Activated CD8-positive, alpha-beta T cell treated with anti-CD3 and anti-CD28 coated beads for 36 hours (primary cell): ENCODE data around the gene MAN2A2. TPM values are rescaled to one million over a fixed set of nuclear protein-coding genes. Genes with fewer than 3 reads are reported as not detected.

Source experiments
- ATAC-seq: fragments of 200-7000 bp; cut with Tn5 transposase; one replicate; pipeline ENCODE4 v1.10.0; 2021; ENCODE audit warnings: mild to moderate bottlenecking, moderate library complexity
- CTCF ChIA-PET: fragments of 350-600 bp; sonication (Branson Sonifier 250); formaldehyde crosslinking; loops from one replicate; lab custom pipeline; 2021; ENCODE audit warnings: antibody characterized with exemption; lab: Charles Lee
- POLR2A ChIA-PET: fragments of 350-600 bp; sonication (Branson Sonifier 250); formaldehyde crosslinking; loops from one replicate; lab custom pipeline; 2021; ENCODE audit warnings: antibody characterized with exemption; lab: Charles Lee
- DNase-seq: peaks from one replicate; pipeline ENCODE4 v3.0.0-alpha.2; 2020
- H3K27ac Mint-ChIP-seq: one replicate; pipeline ENCODE4 v1.8.0; 2021; ENCODE audit warnings: mild to moderate bottlenecking, mixed read lengths
- H3K27me3 Mint-ChIP-seq: one replicate; pipeline ENCODE4 v1.8.0; 2021; ENCODE audit warnings: mixed read lengths
- H3K36me3 Mint-ChIP-seq: one replicate; pipeline ENCODE4 v1.8.0; 2021; ENCODE audit warnings: low read depth, mixed read lengths
- H3K4me1 Mint-ChIP-seq: one replicate; pipeline ENCODE4 v1.8.0; 2021; ENCODE audit warnings: low read depth, mixed read lengths
- H3K4me3 Mint-ChIP-seq: one replicate; pipeline ENCODE4 v1.8.0; 2021; ENCODE audit warnings: mild to moderate bottlenecking, moderate library complexity, mixed read lengths
- H3K9me3 Mint-ChIP-seq: one replicate; pipeline ENCODE4 v1.8.0; 2021; ENCODE audit warnings: mixed read lengths
- intact Hi-C: fragments of 100-400 bp; cut with micrococcal nuclease; formaldehyde crosslinking; loops from one replicate; pipeline ENCODE4 v1.10.0; 2022
- total RNA-seq, 2 experiments: library from RNA; stranded (reverse); gene quantifications; one replicate each; pipeline ENCODE4 v1.2.3, GENCODE V29; 2021
- TF ChIP-seq, protein P1 (sequence below): fragments of 200-600 bp; IDR thresholded peaks from one replicate; pipeline ENCODE4 v1.8.0; 2022; ENCODE audit warnings: antibody characterized with exemption, mild to moderate bottlenecking

MAN2A2 gene
- total RNA-seq, 2 experiments from 2014 or later = 85.0 to 87.7 TPM

DNA sequence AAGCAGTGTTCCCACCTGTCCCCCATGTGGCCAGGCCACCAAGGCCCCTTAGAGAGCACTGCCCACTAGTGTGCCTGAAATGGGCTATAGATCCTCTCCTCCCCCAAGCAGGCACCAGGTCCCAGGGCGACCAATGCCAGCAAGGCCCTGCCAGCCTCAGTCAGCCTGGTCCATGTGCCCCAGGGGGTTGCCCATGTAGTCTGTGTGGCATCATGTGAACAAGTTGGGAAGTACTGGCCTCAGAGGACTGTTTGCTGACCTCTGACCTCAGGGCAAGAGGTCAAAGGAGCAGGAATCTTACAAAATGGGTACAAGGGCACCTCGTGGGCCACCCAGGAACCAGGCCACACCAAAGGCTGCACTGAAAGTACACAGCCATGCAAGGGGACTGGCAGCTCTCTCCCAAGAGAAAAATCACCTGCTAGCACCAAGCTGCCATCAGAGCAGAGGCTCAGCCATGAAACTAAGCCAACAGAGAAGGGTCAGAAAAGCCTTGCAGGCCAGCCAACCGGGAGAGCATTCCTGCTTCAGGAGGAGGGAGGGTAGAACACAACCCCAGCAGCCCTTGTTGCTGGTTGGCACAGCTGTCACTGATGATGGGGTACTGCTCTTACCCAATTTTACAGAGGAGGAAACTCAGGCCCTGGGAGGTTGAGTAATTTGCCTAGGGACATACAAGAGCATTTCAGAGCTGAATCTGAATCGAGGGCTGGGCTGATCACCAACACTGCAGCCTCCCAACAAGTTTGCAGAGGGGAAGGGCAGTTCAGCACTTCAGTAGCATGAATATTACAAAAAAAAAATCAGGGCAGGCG lies 39.9 kb upstream of the MAN2A2 start:
- ATAC-seq (no peak), DNase-seq (peak; percentile 1)
- Mint-ChIP-seq H3K9me3 (no peaks in the 10 kb centered on the region), H3K36me3 (no peaks in the 10 kb centered on the region), H3K4me3 (no peak overlapping the region), H3K4me1 (peaks cover 15% of the 10 kb centered on the region), H3K27ac (peak overlapping the region; percentile 69), H3K27me3 (peaks cover 1% of the 10 kb centered on the region)
- ChIA-PET CTCF (interaction anchor here (1.2 to 1.8 kb wide), 3 partner anchors 13 to 45 kb away, joined by 3 to 5 read pairs (median 3); no protein-coding TSS in a partner anchor), POLR2A (interaction anchor here (1.0 kb wide), 1 partner anchor 10 kb away, joined by 3 read pairs; no protein-coding TSS in a partner anchor)
- intact Hi-C loops = no loop called here
- TF ChIP-seq, protein P1, sequence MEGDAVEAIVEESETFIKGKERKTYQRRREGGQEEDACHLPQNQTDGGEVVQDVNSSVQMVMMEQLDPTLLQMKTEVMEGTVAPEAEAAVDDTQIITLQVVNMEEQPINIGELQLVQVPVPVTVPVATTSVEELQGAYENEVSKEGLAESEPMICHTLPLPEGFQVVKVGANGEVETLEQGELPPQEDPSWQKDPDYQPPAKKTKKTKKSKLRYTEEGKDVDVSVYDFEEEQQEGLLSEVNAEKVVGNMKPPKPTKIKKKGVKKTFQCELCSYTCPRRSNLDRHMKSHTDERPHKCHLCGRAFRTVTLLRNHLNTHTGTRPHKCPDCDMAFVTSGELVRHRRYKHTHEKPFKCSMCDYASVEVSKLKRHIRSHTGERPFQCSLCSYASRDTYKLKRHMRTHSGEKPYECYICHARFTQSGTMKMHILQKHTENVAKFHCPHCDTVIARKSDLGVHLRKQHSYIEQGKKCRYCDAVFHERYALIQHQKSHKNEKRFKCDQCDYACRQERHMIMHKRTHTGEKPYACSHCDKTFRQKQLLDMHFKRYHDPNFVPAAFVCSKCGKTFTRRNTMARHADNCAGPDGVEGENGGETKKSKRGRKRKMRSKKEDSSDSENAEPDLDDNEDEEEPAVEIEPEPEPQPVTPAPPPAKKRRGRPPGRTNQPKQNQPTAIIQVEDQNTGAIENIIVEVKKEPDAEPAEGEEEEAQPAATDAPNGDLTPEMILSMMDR = no peak

DNA sequence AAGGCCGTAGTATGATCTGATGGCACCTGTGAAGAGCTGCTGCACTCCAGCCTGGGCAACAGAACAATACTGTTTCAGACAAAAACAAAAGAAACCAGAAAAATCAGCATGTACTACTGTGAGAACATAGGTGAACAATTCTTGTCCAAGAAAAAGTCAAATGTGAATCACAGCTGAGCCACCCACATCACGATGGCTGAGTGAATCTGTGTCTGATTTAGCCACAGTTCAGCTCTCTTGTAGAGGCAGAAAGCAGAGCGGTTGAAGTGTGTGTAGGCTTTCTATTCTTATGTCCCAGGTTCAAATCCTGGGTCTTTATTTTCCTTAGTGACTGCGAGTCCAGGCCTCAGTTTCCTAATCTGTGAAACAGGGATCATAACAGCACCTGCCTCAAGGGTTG lies 39.1 kb upstream of the MAN2A2 start:
- ChIA-PET CTCF (interaction anchor here (1.2 to 1.8 kb wide), 3 partner anchors 14 to 46 kb away, joined by 3 to 5 read pairs (median 3); no protein-coding TSS in a partner anchor), POLR2A (interaction anchor here (0.7 to 1.0 kb wide), 2 partner anchors 9 to 34 kb away, joined by 3 read pairs; no protein-coding TSS in a partner anchor)
- TF ChIP-seq, protein P1 = no peak
- Mint-ChIP-seq H3K4me3 (no peak overlapping the region), H3K9me3 (no peaks in the 10 kb centered on the region), H3K27ac (peak overlapping the region; percentile 69), H3K27me3 (peaks cover 1% of the 10 kb centered on the region), H3K4me1 (peaks cover 23% of the 10 kb centered on the region), H3K36me3 (no peaks in the 10 kb centered on the region)
- intact Hi-C loops = no loop called here
- DNase-seq (peak; percentile 65), ATAC-seq (peak; percentile 77)

DNA sequence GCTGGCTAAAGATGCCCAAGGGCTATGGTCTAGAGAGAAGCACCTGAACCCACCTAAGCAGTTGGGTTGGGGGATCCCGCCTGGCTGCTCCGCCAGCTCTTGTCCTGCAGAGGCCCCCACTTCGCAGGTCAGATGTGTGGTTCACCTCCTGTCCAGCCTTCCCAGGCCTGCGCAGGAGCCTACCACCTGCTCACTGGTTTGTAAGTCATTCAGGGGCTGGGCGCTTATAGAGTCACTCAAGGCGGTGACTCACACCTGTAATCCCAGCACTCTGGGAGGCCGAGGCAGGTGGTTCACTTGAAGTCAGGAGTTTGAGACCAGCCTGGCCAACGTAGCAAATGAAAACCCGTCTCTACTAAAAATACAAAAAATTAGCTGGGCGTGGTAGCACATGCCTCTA lies 38.6 kb upstream of the MAN2A2 start:
- ChIA-PET POLR2A (interaction anchor here (0.7 to 1.0 kb wide), 2 partner anchors 9 to 34 kb away, joined by 3 read pairs; no protein-coding TSS in a partner anchor), CTCF (interaction anchor here (1.4 to 1.8 kb wide), 2 partner anchors 14 to 21 kb away, joined by 3 to 5 read pairs; no protein-coding TSS in a partner anchor)
- DNase-seq = peak; percentile 22
- Mint-ChIP-seq H3K27me3 (peaks cover 1% of the 10 kb centered on the region), H3K4me3 (no peak overlapping the region), H3K27ac (no peak overlapping the region), H3K9me3 (no peaks in the 10 kb centered on the region), H3K4me1 (peaks cover 25% of the 10 kb centered on the region), H3K36me3 (no peaks in the 10 kb centered on the region)
- intact Hi-C loops = no loop called here
- TF ChIP-seq, protein P1 = no peak
- ATAC-seq = no peak

DNA sequence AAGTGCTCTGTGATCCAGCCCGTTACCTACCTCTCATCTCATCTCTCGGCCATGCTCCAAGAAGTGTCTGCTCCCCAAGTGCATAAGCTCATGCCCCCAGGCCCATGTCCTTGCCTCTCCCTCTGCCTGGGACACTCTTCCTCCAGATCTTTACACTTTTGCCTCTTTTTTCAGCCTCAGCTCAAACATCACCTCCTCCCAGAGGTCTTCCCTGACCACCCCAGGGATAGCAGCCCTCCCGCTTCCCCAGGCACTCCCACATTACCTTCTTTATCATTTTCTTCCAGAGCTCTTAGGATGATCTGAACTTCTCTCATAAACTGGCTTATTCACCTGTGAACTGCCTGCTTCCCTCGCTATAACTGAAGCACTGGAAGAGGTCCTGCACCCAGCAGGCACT lies 37.4 kb upstream of the MAN2A2 start:
- no peak overlapping the region for H3K27ac Mint-ChIP-seq
- ATAC-seq = no peak
- H3K4me3 Mint-ChIP-seq = no peak overlapping the region
- ChIA-PET POLR2A (no interaction called here), CTCF (no interaction called here)
- TF ChIP-seq, protein P1 = no peak
- H3K36me3 Mint-ChIP-seq = peaks cover 1% of the 10 kb centered on the region
- H3K4me1 Mint-ChIP-seq = peaks cover 35% of the 10 kb centered on the region
- no peaks in the 10 kb centered on the region for H3K9me3 Mint-ChIP-seq
- intact Hi-C loops = no loop called here
- peaks cover 1% of the 10 kb centered on the region for H3K27me3 Mint-ChIP-seq
- DNase-seq = no peak
